ENCODE data around the gene LUZP2. TPM values are rescaled to one million over a fixed set of nuclear protein-coding genes. Genes with fewer than 3 reads are reported as not detected.

The LUZP2 gene
- total RNA-seq, 2 donors from 2014 or later: 1.6 TPM; not detected in 1

GRCh38 chr11:24572376-24572775 is 75.5 kb downstream of the LUZP2 start:
- Histone ChIP-seq H3K4me1 (no peaks in the 10 kb centered on the region), H3K27me3 (no peaks in the 10 kb centered on the region), H3K4me3 (no peak overlapping the region), H3K36me3 (replicated peaks in 1 of 2; ENCODE audit: insufficient read depth in 1 of 2, low read depth in 2 of 2) (no peaks in the 10 kb centered on the region), H3K27ac (no peak overlapping the region), H3K9me3 (no peaks in the 10 kb centered on the region)
- TF ChIP-seq POLR2A (IDR thresholded peaks at IDR 0.05): no peak
- TF ChIP-seq, protein P1, sequence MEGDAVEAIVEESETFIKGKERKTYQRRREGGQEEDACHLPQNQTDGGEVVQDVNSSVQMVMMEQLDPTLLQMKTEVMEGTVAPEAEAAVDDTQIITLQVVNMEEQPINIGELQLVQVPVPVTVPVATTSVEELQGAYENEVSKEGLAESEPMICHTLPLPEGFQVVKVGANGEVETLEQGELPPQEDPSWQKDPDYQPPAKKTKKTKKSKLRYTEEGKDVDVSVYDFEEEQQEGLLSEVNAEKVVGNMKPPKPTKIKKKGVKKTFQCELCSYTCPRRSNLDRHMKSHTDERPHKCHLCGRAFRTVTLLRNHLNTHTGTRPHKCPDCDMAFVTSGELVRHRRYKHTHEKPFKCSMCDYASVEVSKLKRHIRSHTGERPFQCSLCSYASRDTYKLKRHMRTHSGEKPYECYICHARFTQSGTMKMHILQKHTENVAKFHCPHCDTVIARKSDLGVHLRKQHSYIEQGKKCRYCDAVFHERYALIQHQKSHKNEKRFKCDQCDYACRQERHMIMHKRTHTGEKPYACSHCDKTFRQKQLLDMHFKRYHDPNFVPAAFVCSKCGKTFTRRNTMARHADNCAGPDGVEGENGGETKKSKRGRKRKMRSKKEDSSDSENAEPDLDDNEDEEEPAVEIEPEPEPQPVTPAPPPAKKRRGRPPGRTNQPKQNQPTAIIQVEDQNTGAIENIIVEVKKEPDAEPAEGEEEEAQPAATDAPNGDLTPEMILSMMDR (IDR thresholded peaks at IDR 0.05): no peak
- 66 to 70% methylated on average over 1 of the region's 1 CpG for WGBS, 2 donors
- ATAC-seq: no peak
- no peak for DNase-seq
- intact Hi-C loops (cut with DNase I): no loop called here

GRCh38 chr11:24574461-24574860 is 77.6 kb downstream of the LUZP2 start:
- intact Hi-C loops (cut with DNase I): no loop called here
- Histone ChIP-seq H3K4me3 (no peak overlapping the region), H3K36me3 (replicated peaks in 1 of 2; ENCODE audit: insufficient read depth in 1 of 2, low read depth in 2 of 2) (no peaks in the 10 kb centered on the region), H3K4me1 (no peaks in the 10 kb centered on the region), H3K9me3 (no peaks in the 10 kb centered on the region), H3K27me3 (no peaks in the 10 kb centered on the region), H3K27ac (no peak overlapping the region)
- WGBS, 2 donors: 49 to 66% methylated on average over 1 of the region's 1 CpG
- ATAC-seq: no peak
- TF ChIP-seq, protein P1 (IDR thresholded peaks at IDR 0.05): no peak
- TF ChIP-seq POLR2A (IDR thresholded peaks at IDR 0.05): no peak
- no peak for DNase-seq

- no peaks in the 10 kb centered on the region for H3K27me3 ChIP-seq
- intact Hi-C loops (cut with DNase I): no loop called here
- ATAC-seq (no peak), DNase-seq (no peak)
- H3K4me3 ChIP-seq: no peak overlapping the region
- TF ChIP-seq, protein P1 (IDR thresholded peaks at IDR 0.05): no peak
- no peak for TF ChIP-seq POLR2A (IDR thresholded peaks at IDR 0.05)
- H3K9me3 ChIP-seq: no peaks in the 10 kb centered on the region
- no peaks in the 10 kb centered on the region for H3K36me3 ChIP-seq (replicated peaks in 1 of 2; ENCODE audit: insufficient read depth in 1 of 2, low read depth in 2 of 2)
- H3K4me1 ChIP-seq: no peaks in the 10 kb centered on the region
- H3K27ac ChIP-seq: no peak overlapping the region
- 24 to 28% methylated on average over 2 of the region's 2 CpGs for WGBS, 2 donors
Measured at GRCh38 chr11:24575392-24575791, 78.5 kb downstream of the LUZP2 start.

DNA sequence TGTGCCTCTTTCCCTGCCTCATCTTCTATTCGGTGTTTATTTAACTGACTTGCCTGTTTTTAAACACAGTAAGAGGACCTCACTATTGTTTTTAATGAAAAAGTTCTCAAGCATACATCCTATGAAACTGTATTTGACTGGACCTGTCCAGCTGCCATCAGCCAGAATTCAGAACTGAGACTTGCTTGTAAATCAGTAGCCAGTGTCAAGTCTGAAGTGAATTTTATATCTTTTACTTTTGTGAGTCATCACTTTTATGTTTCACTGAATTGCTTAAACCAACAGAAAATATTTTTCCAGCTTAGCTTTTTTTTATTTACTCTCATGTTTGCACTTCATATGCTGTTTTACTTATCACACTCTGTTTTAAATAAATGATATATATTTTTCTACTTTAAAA is 88.3 kb downstream of the LUZP2 start:
- 80 to 87% methylated on average over 1 of the region's 1 CpG for WGBS, 2 donors
- no peaks in the 10 kb centered on the region for H3K36me3 ChIP-seq (replicated peaks in 1 of 2; ENCODE audit: insufficient read depth in 1 of 2, low read depth in 2 of 2)
- H3K27ac ChIP-seq: no peak overlapping the region
- intact Hi-C loops (cut with DNase I): no loop called here
- TF ChIP-seq, protein P1 (IDR thresholded peaks at IDR 0.05): no peak
- DNase-seq (no peak), ATAC-seq (no peak)
- H3K9me3 ChIP-seq: no peaks in the 10 kb centered on the region
- H3K27me3 ChIP-seq: no peaks in the 10 kb centered on the region
- no peaks in the 10 kb centered on the region for H3K4me1 ChIP-seq
- H3K4me3 ChIP-seq: no peak overlapping the region

GRCh38 chr11:24587635-24588034 is 90.8 kb downstream of the LUZP2 start:
- no peaks in the 10 kb centered on the region for H3K36me3 ChIP-seq (replicated peaks in 1 of 2; ENCODE audit: insufficient read depth in 1 of 2, low read depth in 2 of 2)
- intact Hi-C loops (cut with DNase I): no loop called here
- no peak overlapping the region for H3K27ac ChIP-seq
- TF ChIP-seq, protein P1 (IDR thresholded peaks at IDR 0.05): no peak
- TF ChIP-seq POLR2A (IDR thresholded peaks at IDR 0.05): no peak
- no peaks in the 10 kb centered on the region for H3K27me3 ChIP-seq
- H3K4me3 ChIP-seq: no peak overlapping the region
- no peak for DNase-seq
- ATAC-seq: no peak
- no peaks in the 10 kb centered on the region for H3K9me3 ChIP-seq
- H3K4me1 ChIP-seq: no peaks in the 10 kb centered on the region
